GM12872 (cell line): ENCODE measurements around the gene ZNF747.

Source experiments
- TF ChIP-seq, protein P1 (sequence below): IDR thresholded peaks from 3 replicates; pipeline ENCODE4 v1.5.1; 2011; ENCODE audit warnings: low read depth, mild to moderate bottlenecking, low read length, moderate library complexity; ENCODE audit not compliant: insufficient read depth

The ZNF747 gene

DNA sequence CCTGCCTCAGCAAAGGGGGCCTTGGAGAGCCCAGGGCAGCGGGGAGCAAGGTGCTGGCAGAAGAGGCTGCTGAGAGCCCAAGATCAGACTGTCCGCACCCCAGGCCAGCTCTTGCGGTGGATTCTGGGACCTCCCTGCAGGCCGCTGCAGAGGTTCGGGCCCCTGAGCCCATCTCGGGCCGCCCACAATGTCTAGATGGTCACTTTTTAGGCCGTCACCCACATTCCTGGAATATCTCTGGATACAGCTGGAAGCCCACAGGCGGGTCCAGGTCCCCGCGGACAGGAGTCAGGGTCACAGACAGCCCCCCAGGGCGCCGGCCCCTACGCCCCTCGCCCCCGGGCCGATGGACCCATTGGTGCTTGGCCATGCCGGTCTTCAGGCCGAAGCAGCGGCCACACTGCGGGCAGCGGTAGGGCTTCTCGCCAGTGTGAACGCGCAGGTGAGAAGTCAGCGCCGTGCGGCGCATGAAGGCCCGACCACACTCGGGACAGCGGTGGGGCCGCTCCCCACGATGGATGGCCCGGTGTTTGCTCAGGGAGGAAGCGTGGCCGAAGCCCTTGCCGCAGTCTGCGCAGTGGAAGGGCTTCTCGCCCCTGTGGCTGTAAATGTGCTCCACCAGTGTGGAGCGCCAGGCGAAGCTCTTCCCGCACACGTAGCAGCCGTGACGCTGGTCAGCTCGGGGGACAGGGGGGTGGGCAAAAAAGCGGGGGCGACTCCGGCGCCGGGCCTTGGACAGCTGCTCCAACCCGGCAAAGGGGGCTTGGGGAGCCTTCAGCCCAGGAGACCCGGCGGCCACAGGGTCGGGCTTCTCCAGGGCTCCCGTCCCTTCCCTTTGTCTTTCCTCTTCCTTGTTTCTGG lies 2.1 kb downstream of the ZNF747 start:
- TF ChIP-seq, protein P1, sequence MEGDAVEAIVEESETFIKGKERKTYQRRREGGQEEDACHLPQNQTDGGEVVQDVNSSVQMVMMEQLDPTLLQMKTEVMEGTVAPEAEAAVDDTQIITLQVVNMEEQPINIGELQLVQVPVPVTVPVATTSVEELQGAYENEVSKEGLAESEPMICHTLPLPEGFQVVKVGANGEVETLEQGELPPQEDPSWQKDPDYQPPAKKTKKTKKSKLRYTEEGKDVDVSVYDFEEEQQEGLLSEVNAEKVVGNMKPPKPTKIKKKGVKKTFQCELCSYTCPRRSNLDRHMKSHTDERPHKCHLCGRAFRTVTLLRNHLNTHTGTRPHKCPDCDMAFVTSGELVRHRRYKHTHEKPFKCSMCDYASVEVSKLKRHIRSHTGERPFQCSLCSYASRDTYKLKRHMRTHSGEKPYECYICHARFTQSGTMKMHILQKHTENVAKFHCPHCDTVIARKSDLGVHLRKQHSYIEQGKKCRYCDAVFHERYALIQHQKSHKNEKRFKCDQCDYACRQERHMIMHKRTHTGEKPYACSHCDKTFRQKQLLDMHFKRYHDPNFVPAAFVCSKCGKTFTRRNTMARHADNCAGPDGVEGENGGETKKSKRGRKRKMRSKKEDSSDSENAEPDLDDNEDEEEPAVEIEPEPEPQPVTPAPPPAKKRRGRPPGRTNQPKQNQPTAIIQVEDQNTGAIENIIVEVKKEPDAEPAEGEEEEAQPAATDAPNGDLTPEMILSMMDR = no peak

DNA sequence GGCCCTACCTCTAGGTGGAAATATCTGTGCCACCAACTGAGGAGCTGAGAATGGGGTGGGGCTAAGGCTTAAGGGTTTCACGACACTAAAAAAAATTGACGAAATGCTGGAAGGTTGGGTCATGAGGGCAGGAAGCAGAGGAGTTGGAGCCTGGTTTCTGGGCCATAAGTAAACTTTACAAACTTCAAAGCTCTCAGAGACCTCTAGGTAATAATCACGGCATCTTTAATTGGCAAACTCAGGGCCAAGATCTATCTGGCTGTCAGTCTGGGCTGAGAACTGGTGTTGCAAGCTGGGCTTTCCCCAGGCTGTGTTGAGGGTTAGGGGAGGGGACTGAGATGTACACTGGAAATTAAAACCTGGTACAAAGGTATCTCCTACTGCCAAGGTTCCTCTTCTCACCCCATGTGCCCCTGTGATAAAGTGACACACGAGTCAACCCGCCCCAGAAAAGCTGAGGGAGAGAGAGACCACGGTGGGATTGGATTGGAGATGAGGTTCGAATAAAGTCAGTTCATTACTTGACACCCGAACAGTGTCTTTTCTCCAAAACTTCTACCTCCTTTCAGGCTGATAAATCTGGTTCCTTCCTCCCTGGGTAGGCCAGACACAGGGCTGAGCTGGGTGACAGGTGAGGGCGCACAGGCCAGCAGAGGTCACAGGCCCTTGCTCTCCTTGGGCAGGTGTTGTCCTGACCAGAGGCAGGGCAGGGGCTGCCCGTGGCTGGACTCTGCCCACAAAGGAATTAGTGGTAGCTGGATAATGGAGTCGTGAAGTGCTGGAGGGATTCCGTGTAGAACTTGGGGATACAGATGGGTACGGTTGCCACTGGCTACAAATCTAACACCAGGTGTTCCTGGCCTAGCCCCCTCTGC lies 4.3 kb downstream of the ZNF747 start:
- TF ChIP-seq, protein P1 = no peak

DNA sequence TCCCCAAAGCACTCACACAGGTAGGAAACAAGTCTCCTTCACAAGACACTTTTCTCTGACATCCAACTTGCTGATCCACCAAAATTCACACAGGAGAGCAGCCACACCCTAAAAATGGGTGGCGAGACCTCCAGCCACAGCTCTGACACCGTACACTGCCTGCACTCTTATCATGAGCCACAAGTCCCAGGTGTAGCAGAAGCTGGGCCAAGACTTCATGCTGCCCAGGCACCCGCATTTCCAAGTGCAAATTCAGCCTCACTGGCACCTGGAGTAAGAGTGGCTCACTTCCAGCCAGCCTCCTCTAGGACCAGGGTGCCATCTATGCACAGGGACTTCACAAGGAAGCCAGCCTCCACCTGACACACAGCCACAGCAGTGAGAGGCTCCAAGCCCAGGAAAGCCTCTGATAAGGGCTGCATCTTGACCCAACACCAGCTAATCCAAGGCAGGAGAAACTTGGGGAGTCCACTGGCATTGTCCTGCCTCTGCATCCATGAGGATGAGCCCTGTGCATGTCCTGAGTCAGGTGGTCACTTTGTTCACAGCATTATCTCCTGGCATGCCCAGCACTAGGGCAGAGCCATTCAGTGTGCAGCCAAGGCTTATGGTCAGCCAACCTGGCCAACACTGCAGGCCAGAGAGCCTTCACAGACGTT lies 5.7 kb downstream of the ZNF747 start:
- TF ChIP-seq, protein P1 = no peak

DNA sequence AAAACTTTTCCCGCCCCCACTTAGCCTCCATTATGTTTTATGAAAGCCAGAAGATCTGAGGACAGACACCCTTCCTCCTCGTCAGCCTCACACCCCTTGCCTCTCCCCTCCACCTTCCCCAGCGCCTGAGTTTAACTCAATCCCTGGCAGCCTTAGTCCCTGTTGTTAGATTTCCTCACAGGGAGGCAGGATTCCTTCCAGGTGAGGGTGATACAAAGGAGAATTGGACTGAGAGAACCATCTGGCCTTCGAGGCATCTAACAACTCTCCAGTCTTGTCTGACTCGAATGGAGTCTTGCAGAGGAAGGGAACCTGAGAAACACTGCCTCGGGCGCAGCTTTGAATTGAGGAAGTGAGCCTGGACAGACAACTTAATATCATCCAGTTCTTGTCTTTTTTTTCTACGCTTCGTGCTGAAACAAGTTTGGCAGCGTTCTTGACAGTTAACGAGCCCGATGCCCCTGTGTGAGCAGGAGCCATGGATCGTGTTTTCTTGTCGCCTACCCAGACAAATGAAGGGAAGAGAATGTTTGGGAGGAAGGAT lies 7.0 kb downstream of the ZNF747 start:
- TF ChIP-seq, protein P1 = no peak

DNA sequence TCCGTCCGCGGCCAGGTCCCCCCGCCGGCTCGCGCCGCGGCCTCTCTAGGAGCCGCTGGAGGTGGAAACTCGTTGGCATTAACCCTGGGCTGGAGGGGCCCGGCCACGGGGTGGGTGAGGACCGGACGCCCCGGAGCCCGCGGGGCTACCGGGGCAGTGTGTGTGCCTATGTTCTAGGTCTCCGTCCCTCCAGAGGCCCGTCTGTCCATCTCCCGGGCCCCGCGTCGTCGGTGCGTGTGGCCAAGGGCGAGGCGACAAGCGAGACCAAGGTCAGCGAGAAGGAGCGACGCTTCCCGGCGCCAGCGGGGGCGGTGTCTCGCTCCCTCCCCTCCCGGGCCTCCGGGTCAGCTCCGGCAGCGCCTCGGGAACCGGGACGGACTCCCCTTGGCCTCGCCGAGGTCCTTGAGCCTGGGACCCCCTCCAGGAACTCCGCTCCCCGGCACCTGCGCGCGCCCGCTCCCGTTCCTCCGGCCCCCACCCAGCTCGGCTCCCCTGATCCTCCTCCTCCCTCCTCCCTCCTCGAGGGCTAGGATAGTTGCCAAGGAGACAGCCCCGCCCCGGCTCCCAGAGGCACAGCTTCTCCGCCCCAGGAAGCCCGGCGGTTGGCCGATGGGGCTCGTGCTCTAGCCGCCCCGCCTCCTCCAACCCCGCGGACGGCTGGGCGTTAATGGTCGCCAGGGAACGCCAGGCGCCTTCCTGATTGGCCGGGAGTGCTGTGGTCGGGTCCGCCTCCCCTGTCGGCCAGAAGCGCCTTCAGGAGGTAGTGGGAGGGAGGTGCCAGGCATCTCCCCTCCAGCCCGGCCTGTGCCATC lies 7.6 kb downstream of the ZNF747 start:
- TF ChIP-seq, protein P1 = peak; percentile 56

DNA sequence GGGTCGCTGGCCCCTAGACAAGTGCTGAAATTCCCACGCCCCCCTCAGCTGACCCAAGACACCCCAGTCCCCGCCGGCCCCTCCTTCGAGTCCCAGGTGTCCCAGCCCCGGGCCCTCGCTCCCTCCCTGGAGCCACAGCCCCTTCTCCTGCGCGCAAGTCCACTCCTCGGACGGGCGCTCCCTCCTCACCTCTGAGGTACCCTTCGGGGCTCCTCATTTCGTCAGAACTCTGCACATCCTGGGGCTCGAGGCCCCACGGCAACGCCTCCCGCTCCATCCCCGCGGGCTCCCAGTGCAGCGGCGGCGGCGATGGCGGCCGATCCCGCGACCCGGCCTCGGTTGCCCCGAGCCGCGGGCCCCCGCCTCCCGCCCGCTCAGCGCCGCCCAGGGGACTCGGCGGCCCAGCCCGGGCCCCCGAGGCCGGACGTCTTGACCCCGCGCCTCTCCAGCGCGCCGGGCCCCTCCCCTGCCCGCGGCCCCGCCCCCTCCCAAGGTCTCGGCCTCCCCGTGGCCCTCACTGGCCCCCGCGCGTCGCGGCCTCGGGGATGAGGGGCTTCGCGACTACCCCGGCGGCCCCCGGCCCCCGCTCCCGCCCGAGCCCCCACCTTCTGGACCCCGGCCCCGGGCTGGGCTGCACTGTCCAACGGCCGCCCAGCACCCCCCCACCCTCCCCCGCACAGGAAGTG lies 8.4 kb downstream of the ZNF747 start, which contains the start of gene ZNF768:
Gene ZNF768, minus strand, starts transcription at position 430 of the 686 bp plus-strand sequence. Its CDS starts 153 bp downstream, at position 277.
- TF ChIP-seq, protein P1 = no peak
